ENCODE measurements around the gene AK5. TPM values are rescaled to one million over a fixed set of nuclear protein-coding genes. Genes with fewer than 3 reads are reported as not detected.
"Not testable (repeated sequence)": the region's sequence is repeated elsewhere in the genome, so short reads cannot be mapped to it uniquely, and the experiment has no call there.

The AK5 gene
- total RNA-seq, 1 donor from 2014 or later: 2.5 TPM

DNA sequence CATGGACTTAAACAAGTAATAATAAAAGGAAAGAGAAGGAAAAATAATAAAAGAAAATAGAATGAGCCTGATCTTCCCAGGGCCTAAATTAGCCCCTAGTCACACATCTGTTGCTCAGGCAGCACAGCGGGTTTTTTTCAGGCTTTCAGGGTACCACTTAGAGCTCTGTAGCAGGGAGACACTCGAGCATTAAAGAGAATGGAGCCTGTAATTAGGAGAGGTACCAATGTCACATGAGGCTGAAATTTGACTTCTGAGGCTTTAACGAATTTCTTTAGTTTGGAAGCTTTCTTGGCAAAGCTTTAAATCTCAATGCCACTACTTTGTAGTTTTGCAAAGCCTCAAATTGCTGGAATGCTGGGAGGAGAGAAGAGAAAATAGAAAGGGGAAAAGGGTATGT is 116.3 kb downstream of the AK5 start:
- DNase-seq (ENCODE audit: low read depth, low spot score): no peak

DNA sequence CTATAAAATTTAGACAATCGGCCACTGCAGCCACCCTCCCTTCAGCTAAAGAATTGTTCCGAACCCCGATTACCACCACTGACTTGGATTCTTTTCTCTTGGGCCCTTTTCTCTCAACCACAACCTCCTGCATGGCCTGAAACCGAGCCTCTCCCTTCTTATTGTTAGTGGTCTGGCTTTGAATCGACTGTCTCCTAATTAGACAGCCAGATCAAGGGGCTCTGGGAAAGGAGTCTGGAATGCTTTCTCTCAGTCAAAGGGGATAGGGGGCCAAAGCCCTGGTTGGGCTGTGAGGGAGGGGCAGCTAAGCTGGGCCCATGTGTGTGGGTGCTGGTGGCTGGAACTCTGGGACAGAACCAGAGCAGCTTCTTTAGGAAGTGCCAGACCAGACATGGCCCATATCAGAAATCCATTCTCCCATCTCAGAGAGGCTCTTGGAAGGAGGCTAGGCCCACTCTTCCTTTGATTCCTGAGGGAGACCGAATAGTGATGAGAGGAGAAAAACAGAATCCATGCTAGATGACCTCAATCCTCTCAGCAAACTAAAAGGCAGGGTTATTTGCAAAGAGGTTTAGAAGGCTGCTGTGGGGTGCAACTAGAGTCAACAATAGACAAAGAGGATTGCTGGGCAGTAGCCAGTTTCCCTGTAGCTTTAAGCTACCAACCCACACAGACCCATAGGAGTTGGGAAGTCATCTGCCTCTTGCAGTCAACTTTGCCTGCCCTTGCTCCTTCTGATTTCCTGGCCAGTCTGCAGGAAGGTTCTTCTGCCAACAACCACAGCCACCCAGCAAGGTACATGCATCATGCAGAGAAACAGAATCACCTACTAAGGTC is 117.6 kb downstream of the AK5 start:
- DNase-seq (ENCODE audit: low read depth, low spot score): no peak

DNA sequence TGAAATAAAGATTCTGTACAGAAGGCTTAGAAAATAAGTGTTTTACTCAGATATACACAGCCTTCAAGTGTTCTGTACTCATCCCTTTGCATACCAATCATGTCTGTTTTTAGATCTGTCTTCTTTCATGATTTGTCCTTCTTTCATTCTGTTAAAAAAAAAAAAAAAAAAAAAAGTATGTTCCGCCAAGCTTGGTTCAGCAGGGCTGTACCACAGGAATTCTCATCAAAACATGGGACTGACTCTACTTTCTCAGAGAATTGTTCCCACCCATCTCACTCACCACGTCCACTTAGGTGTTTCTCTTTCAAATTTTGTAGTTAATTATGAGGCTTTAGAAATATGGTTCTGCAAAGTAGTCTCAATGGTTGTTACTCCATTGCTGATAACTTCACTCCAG is 119.0 kb downstream of the AK5 start:
- DNase-seq (ENCODE audit: low read depth, low spot score): no peak

DNA sequence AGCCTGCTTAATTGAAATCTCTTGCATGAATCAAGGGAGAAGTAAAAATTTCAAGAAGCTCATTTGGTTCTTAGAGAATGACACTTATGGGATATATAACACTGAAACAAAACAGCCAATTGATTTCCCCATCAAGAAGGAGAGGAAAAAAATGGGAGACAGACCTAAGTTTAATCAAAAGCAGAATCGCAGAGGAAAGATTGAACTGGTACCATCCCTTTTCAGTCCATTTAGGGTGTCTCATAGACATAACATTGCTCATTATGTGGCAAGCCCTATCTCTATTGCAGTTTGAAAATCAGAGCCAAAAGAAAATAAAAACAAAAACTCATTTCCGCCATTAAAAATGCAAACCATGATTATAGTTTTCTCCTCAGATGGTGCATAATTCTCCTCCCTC is 119.6 kb downstream of the AK5 start:
- DNase-seq (ENCODE audit: low read depth, low spot score): no peak

DNA sequence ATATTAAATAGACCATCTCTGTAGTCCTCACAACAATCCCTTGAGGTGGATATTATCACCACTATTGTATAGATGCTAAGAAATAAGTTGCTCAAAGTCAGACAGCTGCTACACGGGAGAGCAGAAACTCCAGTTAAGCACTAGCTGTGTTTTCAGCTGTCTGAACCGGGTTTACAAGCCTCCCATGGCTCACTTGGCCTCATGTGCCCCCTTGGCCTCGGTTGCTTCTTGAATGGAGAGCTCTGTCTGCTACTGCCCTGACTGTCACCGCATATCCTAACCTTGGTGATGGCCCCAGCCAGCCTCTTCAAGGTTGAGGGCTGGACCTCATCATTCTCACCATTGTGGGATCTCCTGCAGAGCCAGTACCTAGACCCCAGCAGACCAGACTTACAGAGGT is 123.4 kb downstream of the AK5 start:
- no peak for DNase-seq (ENCODE audit: low read depth, low spot score)

DNA sequence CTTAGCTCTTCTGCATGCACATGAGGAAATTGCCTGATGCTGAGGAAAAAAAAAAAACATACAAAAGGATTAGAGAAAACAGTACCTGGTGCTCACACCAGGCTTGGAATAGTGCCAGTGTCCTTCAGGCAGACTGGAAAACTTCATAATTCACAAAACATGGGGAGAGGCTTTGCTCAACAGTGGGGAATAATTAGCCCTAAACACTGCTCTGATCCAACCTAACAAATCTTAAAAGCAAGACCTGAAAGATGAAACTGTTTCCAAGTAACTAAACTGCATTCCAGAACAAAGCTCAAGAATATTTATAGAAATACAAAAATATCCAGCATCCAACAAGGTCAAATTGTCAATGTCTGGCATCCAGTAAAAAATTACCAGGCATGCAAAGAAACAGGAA is 124.8 kb downstream of the AK5 start:
- DNase-seq (ENCODE audit: low read depth, low spot score): no peak

DNA sequence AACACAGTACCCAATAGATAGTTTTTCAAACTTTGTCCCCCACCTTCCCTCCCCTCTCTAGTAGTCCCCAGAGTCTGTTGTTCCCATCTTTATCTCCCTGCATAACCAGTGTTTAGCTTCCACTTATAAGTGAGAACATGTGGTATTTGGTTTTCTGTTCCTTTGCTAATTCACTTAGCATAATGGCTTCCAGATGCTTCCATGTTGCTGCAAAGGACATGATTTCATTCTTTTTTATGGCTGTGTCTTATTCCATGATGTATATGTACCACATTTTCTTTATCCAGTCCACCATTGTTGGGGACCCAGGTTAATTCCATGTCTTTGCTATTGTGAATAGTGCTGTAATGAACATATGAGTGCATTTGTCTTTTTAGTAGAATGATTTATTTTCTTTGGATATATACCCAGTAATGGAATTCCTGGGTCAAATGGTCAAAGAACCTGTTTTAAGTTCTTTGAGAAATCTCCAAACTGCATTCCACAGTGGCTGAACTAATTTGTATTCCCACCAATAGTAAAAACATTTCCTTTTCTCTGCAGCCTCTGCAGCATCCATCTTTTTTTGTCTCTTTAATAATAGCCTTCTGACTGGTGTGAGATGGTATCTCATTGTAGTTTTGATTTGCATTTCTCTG is 126.0 kb downstream of the AK5 start:
- DNase-seq (ENCODE audit: low read depth, low spot score): peak; percentile 41

DNA sequence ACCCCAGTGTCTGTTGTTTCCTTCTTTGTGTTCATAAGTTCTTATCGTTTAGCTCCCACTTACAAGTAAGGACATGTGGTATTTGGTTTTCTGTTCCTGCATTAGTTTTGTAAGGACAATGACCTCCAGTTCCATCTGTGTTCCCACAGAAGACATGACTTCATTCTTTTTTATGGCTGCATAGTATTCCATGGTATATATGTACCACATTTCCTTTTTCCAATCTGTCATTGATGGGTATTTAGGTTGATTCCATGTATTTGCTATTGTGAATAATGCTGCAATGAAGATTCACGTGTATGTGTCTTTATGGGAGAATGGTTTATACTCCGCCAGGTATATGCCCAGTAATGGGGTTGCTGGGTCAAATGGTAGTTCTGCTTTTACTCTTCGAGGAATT is 127.1 kb downstream of the AK5 start:
- DNase-seq (ENCODE audit: low read depth, low spot score): not testable (repeated sequence)

DNA sequence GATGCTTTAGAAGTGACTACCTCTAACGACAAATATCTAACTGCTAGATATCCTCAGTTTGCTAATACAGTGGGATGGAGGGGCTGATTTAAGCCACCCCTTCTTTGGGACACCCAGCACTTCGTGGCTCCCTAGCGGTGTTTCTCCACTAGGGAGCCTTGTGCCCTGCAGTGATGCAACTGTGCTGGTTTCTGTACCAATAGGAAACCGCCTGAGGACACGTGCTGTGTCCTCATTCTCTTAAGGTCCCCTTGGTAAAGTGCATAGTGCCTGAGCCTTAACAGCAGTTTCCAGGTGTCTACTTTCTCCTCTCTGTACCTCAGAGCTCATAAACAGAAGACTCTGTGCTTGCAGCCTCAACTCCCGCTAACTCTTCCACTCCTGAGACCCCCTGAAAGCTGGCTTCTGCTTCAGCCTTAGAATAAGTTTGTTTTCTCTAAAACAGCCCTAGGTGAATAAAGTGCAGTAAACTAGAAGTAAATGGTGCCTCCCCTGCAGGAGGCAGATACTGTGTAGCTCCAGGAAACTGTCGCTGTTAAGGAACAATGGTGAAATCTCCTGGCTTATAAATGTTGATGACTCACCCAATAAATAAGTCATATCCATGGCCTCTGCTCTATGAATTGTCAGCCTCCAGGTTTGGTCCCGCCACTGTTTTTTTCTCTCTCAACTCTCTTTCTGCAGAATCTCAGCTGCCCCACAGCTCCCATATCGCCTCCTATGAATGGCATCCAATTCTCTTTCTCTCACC is 130.4 kb downstream of the AK5 start:
- DNase-seq (ENCODE audit: low read depth, low spot score): peak; percentile 27

DNA sequence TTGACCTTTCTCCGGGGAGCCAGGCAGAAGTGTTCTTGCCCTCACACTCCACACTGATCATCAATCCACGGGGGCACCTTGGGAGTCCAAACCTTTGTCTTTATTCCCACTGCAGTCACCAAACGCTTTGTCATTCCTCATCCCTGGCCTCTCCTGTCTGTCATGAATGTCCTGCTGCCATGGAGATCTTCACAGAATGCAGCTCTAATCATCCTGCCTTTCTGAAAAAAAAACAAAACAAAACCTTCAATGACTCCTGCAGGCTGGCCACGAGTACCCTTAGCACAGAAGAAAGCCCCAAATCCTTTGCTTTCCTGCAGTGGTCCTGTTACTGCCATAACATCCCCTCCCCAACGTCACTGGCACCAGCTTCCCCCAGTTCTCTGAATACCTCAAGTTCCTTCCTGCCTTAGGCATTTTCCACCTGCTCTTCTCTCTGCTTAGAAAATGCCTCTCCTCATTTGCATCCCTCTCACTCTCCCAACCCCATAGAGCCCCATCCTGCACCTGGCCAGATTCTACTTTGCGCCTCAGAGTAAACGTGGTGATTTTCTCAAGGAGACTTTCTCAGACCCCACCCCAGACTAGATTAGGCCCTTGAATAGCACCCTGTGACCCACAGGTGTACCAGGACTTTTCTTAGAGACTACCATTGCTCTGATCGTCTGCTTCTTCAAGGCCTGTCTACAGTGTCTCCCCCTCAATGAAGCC is 131.2 kb downstream of the AK5 start:
- DNase-seq (ENCODE audit: low read depth, low spot score): no peak

DNA sequence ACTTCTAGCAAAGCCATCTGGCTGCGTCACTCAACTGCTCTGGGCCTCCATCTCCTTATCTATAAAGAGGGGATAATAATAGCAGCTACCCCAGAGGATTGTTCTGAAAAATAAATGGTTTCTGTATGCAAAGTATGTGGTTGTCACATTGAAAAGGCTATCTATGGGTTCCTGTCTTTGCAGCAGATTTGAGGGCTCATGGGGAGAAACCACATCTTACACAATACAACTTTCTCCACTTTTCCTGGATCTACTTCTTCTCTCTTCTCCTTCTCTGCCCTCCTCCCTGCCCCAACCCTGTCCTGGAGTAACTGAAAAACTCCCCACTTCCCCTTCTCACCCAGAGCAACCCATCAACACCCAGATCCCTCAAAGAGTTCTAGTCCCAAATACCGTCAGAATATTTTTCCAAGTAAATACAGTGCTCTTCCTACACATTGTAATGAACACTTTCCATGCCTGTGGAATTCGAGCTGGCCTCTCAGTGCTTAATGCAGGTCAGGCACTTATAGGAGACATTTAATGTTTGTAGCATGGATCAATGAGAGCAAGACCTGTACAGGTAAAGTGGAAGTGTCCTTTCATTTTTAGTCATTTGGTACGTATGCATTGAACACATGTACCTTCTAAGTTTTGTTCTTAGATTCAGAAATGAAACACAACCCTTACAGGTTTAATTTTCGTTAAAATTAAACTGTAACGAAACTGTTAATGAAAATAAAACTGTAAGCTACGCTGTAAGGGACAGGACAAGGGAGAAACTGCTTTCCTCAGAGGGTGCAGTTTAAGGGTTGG is 131.9 kb downstream of the AK5 start:
- DNase-seq (ENCODE audit: low read depth, low spot score): no peak

DNA sequence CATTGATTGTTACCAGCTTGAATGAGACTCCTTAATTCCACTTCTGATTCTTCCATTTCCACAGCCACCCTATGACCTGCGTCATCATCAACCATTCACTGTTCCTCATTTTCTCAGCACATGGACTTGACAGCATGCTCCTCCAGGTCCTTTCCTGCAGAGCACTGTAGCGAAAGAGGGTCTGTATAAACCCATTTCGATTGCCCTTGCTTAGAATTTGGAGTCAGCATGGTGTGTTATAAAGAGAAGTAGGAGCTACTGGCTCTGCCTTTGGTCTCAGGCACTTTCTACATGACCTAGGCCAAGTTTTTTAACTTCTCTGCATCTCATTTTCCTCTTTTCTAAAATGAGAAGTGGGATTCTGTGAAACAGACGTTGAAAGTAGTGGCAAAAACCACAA is 133.8 kb downstream of the AK5 start:
- no peak for DNase-seq (ENCODE audit: low read depth, low spot score)

DNA sequence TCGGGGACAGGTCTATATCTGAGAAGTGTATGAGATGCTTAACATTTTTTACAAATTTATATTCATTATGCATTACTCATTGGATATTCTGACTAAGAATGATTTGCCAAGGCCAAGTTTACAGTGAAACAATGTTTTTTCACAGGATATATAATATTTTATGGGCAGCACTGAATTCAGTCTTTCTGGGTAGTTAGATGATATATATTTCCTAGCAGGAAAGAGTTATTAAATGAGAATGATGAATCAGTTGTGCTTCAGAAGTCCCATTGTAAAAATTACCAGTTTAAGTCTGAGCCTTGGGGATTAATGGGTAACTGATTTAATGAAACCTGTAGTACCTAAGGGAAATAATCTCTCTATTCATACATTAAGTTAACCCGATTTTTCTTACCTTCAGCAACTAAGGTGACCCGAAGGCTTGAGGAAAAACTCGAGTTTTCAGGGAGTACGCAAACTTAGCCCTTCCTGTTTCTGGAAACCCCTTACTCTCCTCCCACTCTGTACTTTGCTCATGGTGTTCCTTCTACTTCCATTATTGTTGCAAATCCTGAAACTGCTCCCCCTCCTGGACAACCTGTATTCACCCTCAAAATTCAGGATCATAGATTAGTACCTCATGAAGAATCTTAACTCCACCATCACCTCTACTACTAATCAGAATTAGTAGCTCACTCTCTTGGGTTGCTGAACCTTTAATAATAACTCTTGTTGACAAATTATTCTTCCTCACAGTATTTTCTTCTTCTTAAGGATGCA is 135.1 kb downstream of the AK5 start:
- DNase-seq (ENCODE audit: low read depth, low spot score): no peak

DNA sequence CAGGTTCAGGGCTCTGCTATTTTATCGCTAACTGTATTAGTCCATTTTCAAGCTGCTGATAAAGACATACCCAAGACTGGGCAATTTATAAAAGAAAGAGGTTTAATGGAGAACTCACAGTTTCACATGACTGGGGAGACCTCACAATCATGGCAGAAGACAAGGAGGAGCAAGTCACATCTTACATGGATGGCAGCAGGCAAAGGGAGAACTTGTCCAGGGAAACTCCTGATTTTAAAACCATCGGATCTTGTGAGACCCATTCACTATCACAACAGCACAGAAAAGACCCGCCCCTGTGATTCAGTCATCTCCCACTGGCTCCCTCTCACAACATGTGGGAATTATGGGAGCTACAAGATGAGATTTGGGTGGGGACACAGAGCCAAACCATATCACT is 136.2 kb downstream of the AK5 start:
- not testable (repeated sequence) for DNase-seq (ENCODE audit: low read depth, low spot score)

DNA sequence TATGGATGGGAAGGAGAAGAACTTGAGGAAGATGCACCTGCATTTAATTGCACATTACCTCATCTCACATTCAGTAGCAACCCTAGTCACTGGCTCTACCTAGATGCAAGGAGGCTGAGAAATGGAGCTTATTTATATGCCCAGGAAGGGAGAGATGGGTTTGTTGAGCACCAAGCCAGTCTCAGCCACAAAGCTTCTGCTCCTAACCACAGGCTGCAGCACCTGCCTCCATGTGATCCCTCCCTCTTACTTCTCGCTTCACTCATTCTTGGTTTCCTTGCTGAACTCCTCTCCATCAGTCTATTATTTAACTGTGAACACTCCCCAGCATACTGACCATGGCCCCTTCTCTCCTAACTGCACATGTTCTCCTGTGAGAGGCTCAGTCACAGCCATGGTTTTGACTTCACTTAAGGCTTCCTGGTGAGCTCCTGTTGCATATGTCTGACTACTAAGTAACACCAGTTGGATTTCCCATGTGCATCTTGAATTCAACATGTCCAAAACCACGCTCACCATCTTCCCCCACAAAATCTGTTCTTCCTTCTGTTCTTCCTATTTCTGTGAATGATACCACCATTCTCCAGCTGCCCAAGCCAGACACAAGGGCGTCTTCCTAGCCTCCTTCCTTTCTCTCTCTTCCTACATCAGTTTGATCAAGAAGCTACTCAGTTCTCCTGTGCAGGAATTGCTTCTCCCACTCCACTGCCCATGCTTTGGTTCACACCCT is 139.8 kb downstream of the AK5 start:
- no peak for DNase-seq (ENCODE audit: low read depth, low spot score)

DNA sequence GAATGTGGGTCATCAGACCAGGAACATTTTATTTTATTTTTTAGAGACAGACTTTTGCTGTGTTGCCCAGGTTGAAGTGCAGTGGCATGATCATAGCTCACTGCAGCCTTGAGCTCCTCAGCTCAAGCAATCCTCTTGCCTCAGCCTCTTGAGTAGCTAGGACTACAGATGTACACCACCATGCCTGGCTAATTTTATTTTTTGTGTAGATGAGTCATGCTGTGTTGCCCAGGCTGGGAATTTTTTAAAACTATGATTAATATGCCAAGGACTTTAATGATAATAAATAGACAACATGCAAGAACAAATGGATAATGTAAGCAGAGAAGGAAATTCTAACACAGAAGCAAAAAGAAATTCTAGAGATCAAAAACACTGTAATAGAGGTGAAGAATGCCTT is 142.4 kb downstream of the AK5 start:
- DNase-seq (ENCODE audit: low read depth, low spot score): no peak

DNA sequence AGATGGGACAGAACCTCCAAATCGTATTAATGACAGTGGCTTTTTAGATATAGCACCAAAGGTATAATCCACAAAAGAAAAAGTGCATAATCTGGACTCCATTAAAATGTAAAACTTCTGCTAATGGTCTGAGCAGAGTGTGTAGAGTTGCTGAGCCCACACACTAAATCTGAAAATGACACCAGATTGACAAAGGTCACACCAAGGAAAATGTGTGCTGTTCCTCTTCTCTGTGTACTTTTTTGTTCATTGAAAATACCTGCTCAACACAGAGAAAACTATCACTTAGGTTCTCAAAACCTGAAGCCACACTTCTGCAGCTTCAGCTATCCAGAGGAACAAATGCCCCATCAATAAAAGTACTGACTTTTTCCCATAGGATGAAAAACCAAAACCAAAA is 146.2 kb downstream of the AK5 start:
- DNase-seq (ENCODE audit: low read depth, low spot score): no peak

DNA sequence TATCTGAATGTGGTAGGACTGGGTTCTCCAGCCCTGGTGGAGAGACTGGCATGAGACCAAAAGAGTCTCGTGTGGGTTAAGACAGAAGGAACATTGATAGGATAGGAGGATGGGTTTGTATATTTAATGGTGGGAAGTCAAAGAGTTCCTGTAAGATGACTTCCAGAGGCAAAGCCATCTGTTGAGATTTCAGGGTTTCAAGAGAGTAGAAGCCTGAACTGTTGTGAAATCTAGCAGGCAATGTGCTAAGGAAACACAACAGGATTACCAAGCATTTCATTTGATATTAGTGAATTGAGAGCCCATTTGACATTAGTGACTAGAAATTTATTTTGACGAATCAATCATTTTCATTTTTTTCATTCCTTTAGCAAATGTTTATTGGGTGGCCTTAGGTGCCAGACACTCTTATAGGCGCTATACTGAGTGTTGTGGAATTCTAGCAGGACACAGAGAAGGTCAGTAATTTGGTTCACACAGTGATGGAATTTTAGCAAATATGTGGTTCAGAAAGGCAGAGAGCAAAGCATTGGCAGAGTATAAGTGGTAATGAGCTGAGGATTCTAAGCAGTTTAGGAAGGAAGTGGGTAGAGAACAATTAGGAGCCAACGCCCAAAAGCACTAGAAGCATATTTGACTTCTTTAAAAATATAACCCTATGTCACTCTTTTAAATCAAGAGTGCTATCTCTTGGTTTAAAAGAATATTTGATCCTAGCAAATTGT is 149.3 kb downstream of the AK5 start:
- DNase-seq (ENCODE audit: low read depth, low spot score): no peak

DNA sequence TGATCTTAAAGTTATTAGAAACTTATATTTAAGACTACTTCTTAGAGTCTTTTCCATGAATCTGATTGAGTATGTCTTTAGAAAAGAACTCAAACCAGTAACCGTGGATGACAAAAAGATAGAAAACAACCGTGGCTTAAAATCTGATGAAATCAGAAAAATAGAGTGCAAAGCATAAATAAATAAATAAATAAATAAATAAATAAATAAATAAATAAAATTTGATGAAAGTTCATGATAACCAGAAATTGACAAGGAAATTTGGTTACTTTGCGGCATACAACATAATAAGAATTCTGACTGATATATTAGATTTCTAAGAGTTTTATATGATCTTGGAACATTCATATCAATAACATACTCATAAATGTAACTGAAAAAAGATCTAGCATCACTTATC is 152.1 kb downstream of the AK5 start:
- no peak for DNase-seq (ENCODE audit: low read depth, low spot score)

All from pulmonary artery endothelial cell (primary cell).